A673 (cell line): Measurements from ENCODE around the gene KIF11.

Experiments used
- CTCF ChIP-seq: fragments of 300-800, 200-600 bp; sonication (generic); conservative IDR thresholded peaks from 2 replicates; pipeline ENCODE4 v1.5.1; 2017; ENCODE audit warnings: low read depth, mild to moderate bottlenecking, antibody characterized with exemption, low read length, moderate library complexity, mixed read lengths
- EZH2 ChIP-seq: fragments of 200-600 bp; sonication (generic); IDR thresholded peaks from 2 replicates; pipeline ENCODE4 v1.6.1; 2017; ENCODE audit warnings: borderline replicate concordance, low read depth, mild to moderate bottlenecking, mixed read lengths, antibody characterized with exemption, low read length; ENCODE audit not compliant: poor library complexity, severe bottlenecking

GRCh38 chr10:92638037-92638436 lies 45.1 kb downstream of the KIF11 start:
- no peak for TF ChIP-seq CTCF
- no peak for TF ChIP-seq EZH2
